ENCODE data around the gene CROCC2.

The CROCC2 gene

DNA sequence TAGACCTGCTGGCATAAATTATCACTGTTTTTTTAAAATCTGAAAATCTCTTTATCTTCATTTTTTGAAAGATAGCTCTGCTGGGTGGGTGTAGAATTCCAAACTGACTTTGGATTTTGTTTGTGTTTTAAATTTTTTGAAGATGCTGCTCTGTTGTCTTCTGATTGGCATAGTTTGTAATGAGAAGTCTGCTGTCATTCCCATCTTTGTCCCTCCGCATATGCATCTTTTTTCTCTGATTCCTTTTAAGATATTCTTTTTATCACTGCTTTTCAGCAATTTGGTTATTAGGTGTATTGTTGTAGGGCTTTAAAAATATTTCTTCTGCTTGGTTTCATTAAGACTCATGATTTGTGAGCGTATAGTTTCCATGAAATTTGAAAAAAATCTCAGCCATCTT, 99.4 kb downstream of the CROCC2 start:
- DNase-seq = no peak

DNA sequence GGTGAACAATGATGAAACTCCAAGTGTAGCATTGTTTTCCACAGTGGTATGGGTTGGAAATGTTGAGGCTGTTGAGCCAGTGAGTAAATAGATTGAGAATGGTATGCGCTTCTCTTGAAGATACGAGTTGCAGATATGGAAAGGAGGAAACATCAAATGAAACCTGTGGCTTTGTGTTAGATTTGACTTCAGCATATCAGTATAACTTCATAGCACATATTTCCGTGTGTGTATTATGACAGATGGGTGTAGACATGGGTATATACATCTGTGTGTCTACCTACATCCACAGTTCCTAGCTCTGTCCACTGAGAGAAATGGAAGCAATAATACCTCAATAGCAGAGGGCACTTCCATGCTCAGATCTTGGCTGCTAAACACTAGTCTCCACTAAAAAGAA, 100.3 kb downstream of the CROCC2 start:
- DNase-seq = no peak

- DNase-seq = no peak
These were observed 101.0 kb downstream of the CROCC2 start for GRCh38 chr2:241007111-241007510.

GRCh38 chr2:241007880-241008710, 102.0 kb downstream of the CROCC2 start:
- no peak for DNase-seq

DNA sequence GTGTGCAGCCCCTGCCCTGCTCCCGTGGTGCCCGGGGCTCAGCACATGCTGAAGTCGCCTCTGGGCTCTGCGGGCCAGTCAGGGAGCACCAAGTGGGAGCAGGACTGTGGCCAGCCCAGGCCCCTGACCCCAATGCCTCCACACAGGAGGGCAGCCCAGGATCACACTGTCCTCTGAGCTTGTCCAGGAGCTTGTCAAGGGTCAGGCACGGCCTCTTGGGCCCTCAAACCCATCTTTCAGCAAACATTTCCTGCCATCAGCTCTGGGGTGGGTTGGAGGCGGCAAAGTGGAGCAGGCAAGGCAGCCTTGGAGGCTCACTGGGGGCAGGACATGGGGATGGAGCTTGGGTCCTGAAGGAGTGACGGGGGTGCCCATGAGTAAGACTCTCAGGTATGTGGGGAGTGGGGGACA, 102.6 kb downstream of the CROCC2 start:
- no peak for DNase-seq

- DNase-seq = no peak
These were observed 103.1 kb downstream of the CROCC2 start for GRCh38 chr2:241009191-241009590.

GRCh38 chr2:241009601-241010530, 103.7 kb downstream of the CROCC2 start:
- DNase-seq = no peak

- no peak for DNase-seq
These were observed 104.6 kb downstream of the CROCC2 start for GRCh38 chr2:241010531-241011295.

GRCh38 chr2:241011296-241011600, 105.1 kb downstream of the CROCC2 start:
- DNase-seq = no peak

GRCh38 chr2:241011751-241012510, 105.8 kb downstream of the CROCC2 start:
- DNase-seq = no peak

DNA sequence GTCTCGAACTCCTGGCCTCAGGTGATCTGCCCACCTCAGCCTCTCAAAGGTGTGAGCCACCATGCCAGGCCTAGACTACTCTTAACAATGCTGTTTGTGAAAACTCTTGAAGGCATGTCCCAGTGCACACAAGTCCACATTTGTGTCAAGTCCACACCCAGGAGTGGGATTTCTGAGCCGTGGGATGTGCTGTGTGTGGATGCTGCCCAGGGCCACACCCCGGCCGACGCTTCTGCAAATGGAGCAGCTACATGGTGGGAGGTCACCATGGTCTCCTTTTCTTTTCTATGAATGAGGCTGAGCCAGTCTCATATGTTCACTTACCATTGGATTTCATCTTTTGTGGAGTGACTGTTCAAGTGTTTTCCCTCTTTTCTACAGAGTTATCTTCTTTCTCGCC, 108.1 kb downstream of the CROCC2 start:
- no peak for DNase-seq

DNA sequence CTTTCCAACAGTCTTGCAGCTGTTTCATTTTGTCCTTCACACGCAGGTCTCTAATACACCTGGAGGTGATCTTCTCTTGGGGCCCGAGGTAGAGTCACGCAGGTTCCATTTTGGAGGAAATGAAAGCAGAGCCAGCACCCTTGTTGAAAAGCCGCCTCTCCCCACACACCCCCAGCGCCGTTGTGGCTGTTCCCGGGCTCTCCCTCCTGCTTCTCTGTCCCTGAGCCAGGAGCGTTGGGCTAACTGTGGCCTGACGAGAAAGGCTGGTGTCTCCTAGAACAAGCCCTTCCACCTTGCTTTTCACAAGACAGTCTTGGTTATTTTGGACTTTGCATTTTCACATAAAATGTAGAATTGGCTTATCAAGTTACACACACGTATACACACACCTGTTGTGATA, 108.6 kb downstream of the CROCC2 start:
- DNase-seq = no peak

DNA sequence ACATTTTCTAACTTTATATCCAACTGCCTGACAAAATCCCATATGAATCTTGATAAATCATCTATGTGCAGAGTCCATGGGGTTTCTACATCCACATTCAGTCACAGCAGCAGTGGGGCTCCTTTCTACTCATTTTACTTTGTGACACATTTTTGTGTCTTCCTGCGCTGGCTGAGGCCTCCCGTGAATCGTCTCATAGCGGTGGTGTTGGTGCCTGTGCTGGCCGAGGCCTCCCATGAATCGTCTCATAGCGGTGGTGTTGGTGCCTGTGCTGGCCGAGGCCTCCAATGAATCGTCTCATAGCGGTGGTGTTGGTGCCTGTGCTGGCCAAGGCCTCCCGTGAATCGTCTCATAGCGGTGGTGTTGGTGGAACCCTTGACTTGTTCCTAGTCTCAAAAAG, 109.3 kb downstream of the CROCC2 start:
- no peak for DNase-seq

GRCh38 chr2:241017228-241017940, 111.2 kb downstream of the CROCC2 start:
- DNase-seq = no peak

DNA sequence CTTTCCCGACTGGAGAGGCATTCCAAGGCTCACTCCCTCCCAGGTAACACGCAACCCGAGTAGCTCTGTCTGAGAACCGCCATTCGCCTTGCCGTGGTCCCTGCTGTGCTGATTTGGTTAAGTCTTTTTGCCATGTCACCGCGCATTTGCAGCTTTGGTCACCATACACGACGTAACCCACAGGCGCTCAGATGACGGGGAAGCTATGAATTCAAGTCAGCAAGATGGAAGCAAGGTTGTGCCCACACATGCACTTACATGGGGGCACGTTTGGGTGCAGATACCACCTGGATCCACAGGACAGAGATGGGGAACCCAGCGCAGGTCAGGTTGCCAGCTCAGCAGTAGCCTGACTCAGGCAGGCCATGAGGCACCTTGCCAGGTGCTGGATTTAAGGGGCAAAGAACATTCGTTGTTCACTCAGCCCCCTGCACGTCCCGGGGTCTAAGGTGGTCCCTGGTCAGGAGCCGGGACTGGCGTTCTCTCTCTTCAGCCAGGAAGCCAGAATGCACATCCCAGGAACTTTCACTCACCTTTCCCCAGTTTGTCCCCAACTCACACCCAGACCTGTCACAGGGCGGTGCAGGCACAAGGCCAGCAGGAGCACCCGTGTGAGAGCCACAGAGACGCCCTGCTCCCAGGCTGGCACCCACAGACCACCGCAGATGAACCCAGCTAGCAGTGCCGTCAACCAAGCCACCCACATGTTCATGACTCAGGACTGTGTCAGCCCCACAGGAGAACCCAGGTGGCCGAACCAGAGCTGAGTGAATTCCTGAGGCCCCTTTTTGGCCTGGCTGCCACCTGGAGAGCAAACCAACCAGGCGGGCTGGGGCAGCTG, 112.1 kb downstream of the CROCC2 start:
- no peak for DNase-seq

DNA sequence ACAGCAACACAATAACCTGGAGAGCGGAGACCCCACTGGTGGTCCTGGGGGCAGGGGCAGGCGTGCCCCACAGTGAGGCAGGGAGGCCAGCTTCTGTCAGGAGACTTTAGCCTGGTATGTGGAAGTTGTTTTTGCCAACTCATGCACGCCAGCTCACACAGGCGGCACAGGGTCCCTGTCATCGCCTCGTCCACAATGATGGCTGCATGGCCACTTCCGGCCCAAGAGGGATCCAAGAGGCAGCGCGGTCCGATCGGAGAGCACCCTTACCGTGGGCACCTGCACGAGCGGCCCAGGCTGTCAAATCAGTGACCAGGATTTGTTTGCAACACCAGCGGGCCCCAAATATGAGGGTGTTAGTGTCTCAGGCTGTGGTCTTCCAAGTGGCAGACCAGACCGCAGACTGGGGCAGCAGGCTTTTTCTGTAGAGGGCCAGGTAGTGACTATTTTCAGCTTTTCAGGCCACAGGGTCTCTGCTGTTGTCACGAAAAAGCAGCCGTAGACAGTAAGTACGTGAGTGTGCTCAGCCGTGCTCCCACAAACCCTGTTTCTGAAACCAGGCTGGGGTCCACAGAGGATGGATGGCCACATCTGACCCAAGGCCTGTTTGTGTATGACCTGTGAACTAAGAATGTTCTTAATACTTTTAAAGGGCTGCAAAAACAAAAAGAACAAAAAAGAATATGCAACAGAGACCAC, 113.5 kb downstream of the CROCC2 start:
- no peak for DNase-seq

- no peak for DNase-seq
These were observed 114.1 kb downstream of the CROCC2 start for GRCh38 chr2:241020201-241020600.

DNA sequence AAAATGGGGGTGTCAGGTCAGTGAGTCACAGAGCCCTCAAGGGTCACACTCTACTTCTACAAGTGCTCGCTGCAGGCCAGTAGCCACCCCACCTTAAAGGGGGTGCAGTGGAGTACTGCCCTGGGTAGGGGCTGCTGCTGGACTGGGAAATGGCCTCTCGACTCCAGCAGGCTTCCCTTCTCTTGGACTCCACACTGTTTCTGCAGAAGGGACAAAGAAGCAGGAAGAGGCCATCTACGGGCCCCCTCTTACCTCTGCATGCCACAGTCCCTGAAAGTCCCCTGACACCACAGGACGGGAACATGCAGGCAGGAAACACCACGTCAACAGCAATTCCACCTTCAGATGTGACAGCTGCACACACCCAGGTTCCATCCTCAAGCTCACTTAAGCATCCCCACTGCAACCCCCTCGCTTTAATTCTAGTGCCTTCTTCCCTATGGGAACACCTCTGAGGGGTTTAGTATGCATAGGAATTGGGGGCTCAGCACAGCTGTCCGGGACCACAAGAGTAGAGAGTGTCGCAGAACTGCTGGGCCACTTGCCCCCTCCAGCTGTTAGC, 114.6 kb downstream of the CROCC2 start:
- no peak for DNase-seq

GRCh38 chr2:241025639-241026038, 119.5 kb downstream of the CROCC2 start:
- DNase-seq = no peak
